Tibial nerve (tissue), 4 donors: Measurements from ENCODE around the gene CTAGE9. TPM values are rescaled to one million over a fixed set of nuclear protein-coding genes. Genes with fewer than 3 reads are reported as not detected.

Experiments
- DNase-seq, 2 donors: peaks; one replicate each; pipeline ENCODE4 v3.0.0-alpha.2; 2019; ENCODE audit warnings: low spot score in 2 of 2
- H3K27ac ChIP-seq, 4 donors: fragments of 200-600 bp; sonication (generic) in 3 of 4; one replicate each; pipeline ENCODE4 v1.5.1; 2017 to 2019; ENCODE audit warnings: mild to moderate bottlenecking in 1 of 4
- H3K27me3 ChIP-seq, 2 donors: fragments of 200-600 bp; sonication (generic) in 1 of 2; one replicate each; pipeline versions ENCODE4 v1.5.1 to v1.6.0; 2017 to 2019
- H3K36me3 ChIP-seq, 3 donors: fragments of 200-600 bp; sonication (generic); one replicate each; pipeline ENCODE4 v1.5.1; 2018 to 2019
- H3K4me1 ChIP-seq, 4 donors: fragments of 200-600 bp; sonication (generic) in 3 of 4; one replicate each; pipeline ENCODE4 v1.5.1; 2017 to 2019
- H3K4me3 ChIP-seq, 4 donors: fragments of 200-600 bp; sonication (generic) in 3 of 4; one replicate each; pipeline ENCODE4 v1.5.1; 2017 to 2019; ENCODE audit warnings: mild to moderate bottlenecking in 1 of 4, moderate library complexity in 1 of 4
- H3K9me3 ChIP-seq, 4 donors: fragments of 200-600 bp; sonication (generic) in 3 of 4; one replicate each; pipeline ENCODE4 v1.5.1; 2017 to 2019
- CTCF ChIP-seq, 5 experiments: fragments of 200-600 bp in 3 of 5; fragments of 450-650 bp in 2 of 5; sonication (generic) in 3 of 5; IDR thresholded peaks; one replicate each; pipeline ENCODE4 v1.5.1; 2016 to 2019; ENCODE audit warnings: antibody characterized with exemption in 5 of 5, mild to moderate bottlenecking in 3 of 5, moderate library complexity in 2 of 5
- EP300 ChIP-seq, 2 donors: sonication (generic); formaldehyde crosslinking; IDR thresholded peaks; one replicate each; pipeline ENCODE4 v1.6.1; 2017; ENCODE audit warnings: antibody characterized with exemption in 2 of 2, mild to moderate bottlenecking in 1 of 2
- POLR2A ChIP-seq, 2 donors: fragments of 450-650 bp; IDR thresholded peaks; one replicate each; pipeline ENCODE4 v1.6.1; 2017; ENCODE audit warnings: antibody characterized with exemption in 2 of 2, mild to moderate bottlenecking in 2 of 2, moderate library complexity in 2 of 2
- WGBS, 2 donors: methylation state at CpG; one replicate each; pipeline ENCODE4 v1.1.5; 2018; 5-methylcytosine and 5-hydroxymethylcytosine counted together
- total RNA-seq, 4 donors: library from RNA; depleted of rRNA; stranded (reverse); fragments of >200 nt; gene quantifications; one replicate each; pipeline ENCODE4 v1.1.0, GENCODE V29; 2016

CTAGE9 gene
- total RNA-seq, 4 donors from 2014 or later, result not detected

DNA sequence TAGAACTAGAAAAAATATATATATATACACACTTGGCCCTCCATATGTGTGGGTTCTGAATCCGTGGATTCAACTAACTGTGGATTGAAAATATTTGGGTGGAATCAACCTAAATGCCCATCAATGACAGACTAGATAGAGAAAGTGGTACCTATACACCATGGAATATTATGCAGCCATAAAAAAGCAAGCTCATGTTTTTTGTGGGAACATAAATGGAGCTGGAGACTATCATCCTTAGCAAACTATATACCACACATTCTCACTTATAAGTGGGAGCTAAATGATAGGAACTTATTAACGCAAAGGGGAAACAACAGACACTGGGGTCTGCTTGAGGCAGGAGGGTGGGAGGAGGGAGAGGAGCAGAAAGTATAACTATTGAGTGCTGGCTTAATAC, 37.6 kb downstream of the CTAGE9 start:
- Histone ChIP-seq H3K9me3 (no peaks in the 10 kb centered on the region), H3K27me3 (no peaks in the 10 kb centered on the region), H3K4me1 (no peaks in the 10 kb centered on the region), H3K4me3 (no peak overlapping the region), H3K36me3 (no peaks in the 10 kb centered on the region), H3K27ac (no peak overlapping the region)
- WGBS, 2 donors, result 97 to 100% methylated on average over 2 of the region's 2 CpGs
- TF ChIP-seq POLR2A (IDR thresholded peaks at IDR 0.05), result no peak
- no peak for TF ChIP-seq EP300 (IDR thresholded peaks at IDR 0.05)
- DNase-seq, result no peak

DNA sequence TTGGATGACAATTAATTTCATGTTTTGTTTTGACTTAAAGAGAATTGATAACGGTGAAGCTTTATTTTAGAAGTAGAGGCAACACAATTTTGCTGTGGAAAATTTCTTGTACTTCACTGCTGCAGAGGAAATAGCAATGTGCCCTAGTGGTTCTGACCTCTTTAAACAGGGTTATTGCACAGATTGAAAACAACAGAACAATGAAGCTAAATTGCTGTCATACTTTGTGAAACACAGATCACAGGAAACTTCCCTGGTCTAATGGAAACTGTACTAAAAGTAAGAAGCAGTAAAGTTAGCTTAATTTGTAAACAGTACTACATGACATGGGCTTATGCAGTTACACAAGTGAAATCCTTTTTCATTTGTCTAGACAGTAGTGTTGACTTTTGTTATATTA, 40.9 kb downstream of the CTAGE9 start:
- no peaks in the 10 kb centered on the region for H3K27me3 ChIP-seq
- TF ChIP-seq POLR2A (IDR thresholded peaks at IDR 0.05) (no peak), EP300 (IDR thresholded peaks at IDR 0.05) (no peak), CTCF (IDR thresholded peaks at IDR 0.05) (no peak)
- no peaks in the 10 kb centered on the region for H3K9me3 ChIP-seq
- no peak for DNase-seq
- no peak overlapping the region for H3K27ac ChIP-seq
- 51 to 64% methylated on average over 1 of the region's 1 CpG for WGBS, 2 donors
- H3K36me3 ChIP-seq, result no peaks in the 10 kb centered on the region
- H3K4me1 ChIP-seq, result no peaks in the 10 kb centered on the region
- H3K4me3 ChIP-seq, result no peak overlapping the region

- WGBS, 2 donors, result 93 to 94% methylated on average over 2 of the region's 2 CpGs
Measured at GRCh38 chr6:131663578-131664165, 47.1 kb downstream of the CTAGE9 start.

DNA sequence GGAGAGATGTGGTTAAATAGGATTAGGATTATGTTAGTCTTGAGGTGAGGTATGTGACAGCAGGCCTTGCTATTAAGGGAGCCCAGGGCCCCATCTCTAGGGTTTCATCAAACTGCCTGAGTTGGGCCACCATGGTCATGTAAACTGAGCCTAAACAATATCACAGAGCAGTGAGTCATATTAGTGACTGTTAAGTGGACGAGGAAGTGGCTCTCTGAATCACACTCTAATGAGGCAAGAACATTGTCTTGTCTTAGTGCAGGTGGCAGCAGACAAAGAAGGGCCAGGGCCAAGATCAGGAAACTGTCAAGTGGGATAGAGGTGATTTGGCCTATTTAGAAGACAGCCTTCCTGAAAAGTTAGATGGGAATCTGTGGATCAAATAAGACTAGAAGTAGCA, 50.6 kb downstream of the CTAGE9 start:
- no peak for DNase-seq
- no peaks in the 10 kb centered on the region for H3K27me3 ChIP-seq
- no peaks in the 10 kb centered on the region for H3K36me3 ChIP-seq
- H3K4me3 ChIP-seq, result no peak overlapping the region
- H3K9me3 ChIP-seq, result no peaks in the 10 kb centered on the region
- no peak for TF ChIP-seq CTCF (IDR thresholded peaks at IDR 0.05)
- TF ChIP-seq EP300 (IDR thresholded peaks at IDR 0.05), result no peak
- TF ChIP-seq POLR2A (IDR thresholded peaks at IDR 0.05), result no peak
- 53 to 63% methylated on average over 1 of the region's 1 CpG for WGBS, 2 donors
- no peak overlapping the region for H3K27ac ChIP-seq
- no peaks in the 10 kb centered on the region for H3K4me1 ChIP-seq

More at GRCh38 chr6:131663578-131664165, 47.1 kb downstream of the CTAGE9 start:
- Histone ChIP-seq H3K9me3 (no peaks in the 10 kb centered on the region), H3K36me3 (no peaks in the 10 kb centered on the region), H3K27me3 (no peaks in the 10 kb centered on the region), H3K4me3 (no peak overlapping the region), H3K4me1 (no peaks in the 10 kb centered on the region), H3K27ac (no peak overlapping the region)
- no peak for DNase-seq
- TF ChIP-seq POLR2A (IDR thresholded peaks at IDR 0.05), result no peak
- no peak for TF ChIP-seq CTCF (IDR thresholded peaks at IDR 0.05)
- TF ChIP-seq EP300 (IDR thresholded peaks at IDR 0.05), result no peak

Other genes starting within 250 kb of the CTAGE9 start
- not detected for gene ARG1, start 137.8 kb downstream of the CTAGE9 start, total RNA-seq
- 10 to 100 TPM; 27.3 to 36.5 (median 29.0) TPM for gene MED23, start 82.8 kb downstream of the CTAGE9 start, total RNA-seq
- gene ENPP3, start 73.7 kb downstream of the CTAGE9 start, total RNA-seq, result 1 to 10 TPM in 3 of 4 donors, under 1 TPM in 1; 0.66 to 5.3 (median 1.3) TPM
- gene OR2A4, start 9.6 kb downstream of the CTAGE9 start, total RNA-seq, result not detected
- 10 to 100 TPM; 11.8 to 22.8 (median 18.7) TPM for gene ENPP1, start 97.0 kb upstream of the CTAGE9 start, total RNA-seq
- 100 to 1,000 TPM; 206 to 411 (median 307) TPM for gene CCN2, start 240.4 kb upstream of the CTAGE9 start, total RNA-seq